Measurements from ENCODE around the gene GLIS1. TPM values are rescaled to one million over a fixed set of nuclear protein-coding genes. Genes with fewer than 3 reads are reported as not detected.

Gene GLIS1
- total RNA-seq, 1 experiment from 2014 or later, result 0.13 TPM

DNA sequence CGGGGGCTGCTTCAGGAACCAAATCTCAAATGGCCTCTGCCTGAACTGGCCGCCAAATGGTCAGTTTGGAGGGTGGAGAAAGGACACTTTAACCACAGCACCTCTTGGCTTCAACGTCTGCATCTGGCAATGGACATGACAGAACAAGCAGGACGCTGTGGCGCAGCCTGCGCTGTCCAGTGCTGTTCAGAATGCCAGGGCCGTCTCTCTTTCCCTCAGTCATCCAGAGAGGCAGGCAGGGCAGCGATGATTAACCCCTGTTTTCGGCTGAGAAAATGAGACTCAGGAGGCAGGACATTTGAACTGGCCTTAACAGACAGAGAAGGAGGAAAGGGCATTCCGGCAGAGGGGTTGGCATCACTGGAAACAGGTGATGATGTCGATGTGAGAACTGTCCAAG is 48.6 kb downstream of the GLIS1 start:
- H3K36me3 ChIP-seq (ENCODE audit: insufficient read depth, low read length, poor library complexity, severe bottlenecking), result no peaks in the 10 kb centered on the region
- H3K9me3 ChIP-seq (ENCODE audit: low read depth, low read length, poor library complexity, severe bottlenecking), result no peaks in the 10 kb centered on the region
- CTCF ChIA-PET, result no interaction called here
- POLR2A ChIA-PET (ENCODE audit: low non-redundant PET), result interaction anchor here (0.5 kb wide), 1 partner anchor 24 kb away, joined by 3 read pairs; no protein-coding TSS in a partner anchor
- peaks cover 3% of the 10 kb centered on the region for H3K4me1 ChIP-seq (ENCODE audit: insufficient read depth, low read length, poor library complexity, severe bottlenecking)
- intact Hi-C loops (cut with micrococcal nuclease; ENCODE audit: unreplicated experiment), result no loop called here
- no TSS peak for BruUV-seq (replicated peaks)
- H3K27ac ChIP-seq (ENCODE audit: low read depth, low read length, poor library complexity, severe bottlenecking), result no peak overlapping the region
- peaks cover 5% of the 10 kb centered on the region for H3K27me3 ChIP-seq (replicated peaks; ENCODE audit: insufficient read depth, low read depth, low read length, poor library complexity)
- DNase-seq (ENCODE audit: low spot score), result no peak
- H3K4me3 ChIP-seq (ENCODE audit: low read depth, low read length, poor library complexity, severe bottlenecking), result no peak overlapping the region
- TF ChIP-seq CTCF (conservative IDR thresholded peaks at IDR 0.05; ENCODE audit: low read depth, low read length), result no peak
- no peak for TF ChIP-seq EZH2 (IDR thresholded peaks at IDR 0.05; ENCODE audit: borderline replicate concordance, low read depth, low read length, poor library complexity, severe bottlenecking)

DNA sequence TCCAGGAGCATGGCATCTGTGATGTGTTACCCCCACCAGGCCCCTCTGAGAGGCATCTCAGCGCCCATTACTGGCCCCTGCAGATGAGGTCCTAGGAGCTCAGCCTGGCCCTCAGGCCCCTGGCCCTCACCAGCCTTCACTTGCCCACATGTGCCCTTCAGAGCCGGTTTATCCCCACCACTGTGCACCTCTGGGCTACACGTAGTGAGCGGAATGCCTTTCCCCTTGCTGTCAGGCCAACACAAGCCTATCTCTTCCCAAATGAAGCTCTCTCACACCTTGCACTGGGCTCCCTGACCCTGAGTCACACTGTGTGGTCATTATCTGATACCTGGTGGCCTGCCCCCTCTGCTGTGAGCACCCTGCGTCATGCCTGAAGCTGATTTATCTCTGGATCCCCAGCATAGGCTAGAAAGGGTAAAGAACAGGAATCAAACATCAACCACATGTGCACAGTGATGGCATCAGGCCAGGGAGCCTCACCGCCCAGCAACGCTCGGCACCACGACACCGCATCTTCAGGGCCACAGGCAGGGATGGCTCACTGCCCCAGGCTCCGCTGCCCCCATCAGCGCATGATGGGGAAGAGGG is 49.1 kb downstream of the GLIS1 start:
- Histone ChIP-seq H3K4me3 (ENCODE audit: low read depth, low read length, poor library complexity, severe bottlenecking) (no peak overlapping the region), H3K9me3 (ENCODE audit: low read depth, low read length, poor library complexity, severe bottlenecking) (no peaks in the 10 kb centered on the region), H3K27ac (ENCODE audit: low read depth, low read length, poor library complexity, severe bottlenecking) (no peak overlapping the region), H3K36me3 (ENCODE audit: insufficient read depth, low read length, poor library complexity, severe bottlenecking) (no peaks in the 10 kb centered on the region), H3K27me3 (replicated peaks; ENCODE audit: insufficient read depth, low read depth, low read length, poor library complexity) (peaks cover 5% of the 10 kb centered on the region), H3K4me1 (ENCODE audit: insufficient read depth, low read length, poor library complexity, severe bottlenecking) (peaks cover 7% of the 10 kb centered on the region)
- intact Hi-C loops (cut with micrococcal nuclease; ENCODE audit: unreplicated experiment), result no loop called here
- no TSS peak for BruUV-seq (replicated peaks)
- ChIA-PET CTCF (no interaction called here), POLR2A (ENCODE audit: low non-redundant PET) (interaction anchor here (0.5 kb wide), 1 partner anchor 24 kb away, joined by 3 read pairs; no protein-coding TSS in a partner anchor)
- TF ChIP-seq CTCF (conservative IDR thresholded peaks at IDR 0.05; ENCODE audit: low read depth, low read length), result no peak
- no peak for TF ChIP-seq EZH2 (IDR thresholded peaks at IDR 0.05; ENCODE audit: borderline replicate concordance, low read depth, low read length, poor library complexity, severe bottlenecking)
- DNase-seq (ENCODE audit: low spot score), result no peak

DNA sequence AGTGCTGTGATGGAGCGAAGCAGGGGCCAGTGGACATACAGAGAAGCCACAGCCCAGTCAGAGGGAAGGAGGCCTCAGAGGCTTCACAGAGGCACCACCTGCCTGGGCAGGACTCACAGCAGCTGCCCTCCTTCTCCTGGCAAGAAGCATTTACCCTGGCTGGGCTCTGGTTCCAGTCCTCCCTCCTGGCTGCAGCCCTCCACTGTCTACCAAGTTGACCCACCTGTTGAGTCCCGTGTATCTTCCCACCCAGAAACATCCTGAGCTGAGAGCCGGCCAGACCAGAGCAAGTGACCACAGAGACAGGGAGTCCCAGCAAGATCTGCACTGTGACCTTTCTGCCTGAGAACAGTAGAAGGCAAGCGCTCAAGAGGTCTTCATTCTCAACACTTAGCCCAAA is 49.7 kb downstream of the GLIS1 start:
- DNase-seq (ENCODE audit: low spot score), result no peak
- no peak overlapping the region for H3K27ac ChIP-seq (ENCODE audit: low read depth, low read length, poor library complexity, severe bottlenecking)
- H3K27me3 ChIP-seq (replicated peaks; ENCODE audit: insufficient read depth, low read depth, low read length, poor library complexity), result peaks cover 5% of the 10 kb centered on the region
- CTCF ChIA-PET, result no interaction called here
- no peaks in the 10 kb centered on the region for H3K9me3 ChIP-seq (ENCODE audit: low read depth, low read length, poor library complexity, severe bottlenecking)
- intact Hi-C loops (cut with micrococcal nuclease; ENCODE audit: unreplicated experiment), result no loop called here
- TF ChIP-seq EZH2 (IDR thresholded peaks at IDR 0.05; ENCODE audit: borderline replicate concordance, low read depth, low read length, poor library complexity, severe bottlenecking) (no peak), CTCF (conservative IDR thresholded peaks at IDR 0.05; ENCODE audit: low read depth, low read length) (no peak)
- POLR2A ChIA-PET (ENCODE audit: low non-redundant PET), result no interaction called here
- no peak overlapping the region for H3K4me3 ChIP-seq (ENCODE audit: low read depth, low read length, poor library complexity, severe bottlenecking)
- no TSS peak for BruUV-seq (replicated peaks)
- peaks cover 9% of the 10 kb centered on the region for H3K4me1 ChIP-seq (ENCODE audit: insufficient read depth, low read length, poor library complexity, severe bottlenecking)
- no peaks in the 10 kb centered on the region for H3K36me3 ChIP-seq (ENCODE audit: insufficient read depth, low read length, poor library complexity, severe bottlenecking)

Measured in A673 (cell line).